ENCODE measurements around the gene ARID4B. TPM values are rescaled to one million over a fixed set of nuclear protein-coding genes. Genes with fewer than 3 reads are reported as not detected.

ARID4B gene
- total RNA-seq, 4 donors from 2014 or later, result 15.2 to 99.7 (median 30.8) TPM

GRCh38 chr1:235250430-235250829 lies 77.5 kb downstream of the ARID4B start:
- Histone ChIP-seq H3K4me3 (no peak overlapping the region), H3K27ac (no peak overlapping the region), H3K9me3 (no peaks in the 10 kb centered on the region), H3K4me1 (peaks cover 0 to 11% (median 0%) of the 10 kb centered on the region in 3 donors), H3K27me3 (no peaks in the 10 kb centered on the region), H3K36me3 (peaks cover 0 to 47% (median 0%) of the 10 kb centered on the region in 3 donors)
- 67 to 85% methylated on average over 3 of the region's 3 CpGs for WGBS, 2 donors
- DNase-seq, result no peak
- no peak for TF ChIP-seq POLR2A (IDR thresholded peaks at IDR 0.05)
- TF ChIP-seq, protein P1, sequence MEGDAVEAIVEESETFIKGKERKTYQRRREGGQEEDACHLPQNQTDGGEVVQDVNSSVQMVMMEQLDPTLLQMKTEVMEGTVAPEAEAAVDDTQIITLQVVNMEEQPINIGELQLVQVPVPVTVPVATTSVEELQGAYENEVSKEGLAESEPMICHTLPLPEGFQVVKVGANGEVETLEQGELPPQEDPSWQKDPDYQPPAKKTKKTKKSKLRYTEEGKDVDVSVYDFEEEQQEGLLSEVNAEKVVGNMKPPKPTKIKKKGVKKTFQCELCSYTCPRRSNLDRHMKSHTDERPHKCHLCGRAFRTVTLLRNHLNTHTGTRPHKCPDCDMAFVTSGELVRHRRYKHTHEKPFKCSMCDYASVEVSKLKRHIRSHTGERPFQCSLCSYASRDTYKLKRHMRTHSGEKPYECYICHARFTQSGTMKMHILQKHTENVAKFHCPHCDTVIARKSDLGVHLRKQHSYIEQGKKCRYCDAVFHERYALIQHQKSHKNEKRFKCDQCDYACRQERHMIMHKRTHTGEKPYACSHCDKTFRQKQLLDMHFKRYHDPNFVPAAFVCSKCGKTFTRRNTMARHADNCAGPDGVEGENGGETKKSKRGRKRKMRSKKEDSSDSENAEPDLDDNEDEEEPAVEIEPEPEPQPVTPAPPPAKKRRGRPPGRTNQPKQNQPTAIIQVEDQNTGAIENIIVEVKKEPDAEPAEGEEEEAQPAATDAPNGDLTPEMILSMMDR (IDR thresholded peaks at IDR 0.05), result no peak
- intact Hi-C loops (cut with DNase I), result loop anchor here (5.0 kb wide), 1 partner anchor 167 kb away; no protein-coding TSS in a partner anchor

- 75 to 81% methylated on average over 2 of the region's 2 CpGs for WGBS, 2 donors
- intact Hi-C loops (cut with DNase I), result no loop called here
Measured at GRCh38 chr1:235246022-235246948, 81.7 kb downstream of the ARID4B start.

DNA sequence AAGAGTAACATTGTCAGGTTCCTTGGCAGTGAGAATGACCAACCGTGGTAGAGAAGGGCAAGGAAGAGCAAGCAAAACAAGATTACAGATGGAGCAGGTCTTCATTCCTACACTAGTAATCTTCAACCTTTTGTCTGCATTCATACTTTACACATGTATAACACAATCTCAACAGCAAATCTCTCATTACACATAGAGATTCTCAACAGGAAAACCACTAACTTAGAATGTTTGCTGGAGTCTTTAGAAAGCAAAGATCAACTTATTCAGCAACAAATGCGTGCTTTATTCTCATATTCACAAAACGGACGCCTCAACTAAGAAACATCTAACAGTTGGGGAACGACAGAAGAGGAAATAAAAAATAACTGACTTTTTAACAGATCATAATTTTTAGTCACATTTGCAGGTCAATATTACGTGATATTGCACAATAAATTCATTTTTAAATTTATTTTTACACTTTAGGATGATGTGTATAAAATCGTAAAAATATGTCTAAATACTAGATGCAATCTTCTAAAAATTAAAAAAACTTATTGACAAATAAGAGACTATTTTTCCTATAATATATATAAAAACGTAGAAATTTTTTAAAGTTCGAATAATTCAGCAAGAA lies 82.9 kb downstream of the ARID4B start:
- no peaks in the 10 kb centered on the region for H3K9me3 ChIP-seq
- H3K4me3 ChIP-seq, result no peak overlapping the region
- H3K27ac ChIP-seq, result no peak overlapping the region
- H3K27me3 ChIP-seq, result no peaks in the 10 kb centered on the region
- peaks cover 0 to 7% (median 0%) of the 10 kb centered on the region in 3 donors for H3K4me1 ChIP-seq
- 84 to 85% methylated on average over 9 of the region's 9 CpGs for WGBS, 2 donors
- TF ChIP-seq, protein P1 (IDR thresholded peaks at IDR 0.05), result no peak
- TF ChIP-seq POLR2A (IDR thresholded peaks at IDR 0.05), result no peak
- intact Hi-C loops (cut with DNase I), result no loop called here
- peaks cover 0 to 46% (median 0%) of the 10 kb centered on the region in 3 donors for H3K36me3 ChIP-seq
- no peak for DNase-seq

More at GRCh38 chr1:235246022-235246948, 81.7 kb downstream of the ARID4B start:
- H3K4me1 ChIP-seq, result peaks cover 0 to 5% (median 0%) of the 10 kb centered on the region in 3 donors
- no peak for DNase-seq
- no peak overlapping the region for H3K27ac ChIP-seq
- H3K36me3 ChIP-seq, result peaks cover 0 to 46% (median 0%) of the 10 kb centered on the region in 3 donors
- TF ChIP-seq, protein P1 (IDR thresholded peaks at IDR 0.05), result no peak
- no peak for TF ChIP-seq POLR2A (IDR thresholded peaks at IDR 0.05)
- H3K27me3 ChIP-seq, result no peaks in the 10 kb centered on the region
- H3K9me3 ChIP-seq, result no peaks in the 10 kb centered on the region
- no peak overlapping the region for H3K4me3 ChIP-seq

DNA sequence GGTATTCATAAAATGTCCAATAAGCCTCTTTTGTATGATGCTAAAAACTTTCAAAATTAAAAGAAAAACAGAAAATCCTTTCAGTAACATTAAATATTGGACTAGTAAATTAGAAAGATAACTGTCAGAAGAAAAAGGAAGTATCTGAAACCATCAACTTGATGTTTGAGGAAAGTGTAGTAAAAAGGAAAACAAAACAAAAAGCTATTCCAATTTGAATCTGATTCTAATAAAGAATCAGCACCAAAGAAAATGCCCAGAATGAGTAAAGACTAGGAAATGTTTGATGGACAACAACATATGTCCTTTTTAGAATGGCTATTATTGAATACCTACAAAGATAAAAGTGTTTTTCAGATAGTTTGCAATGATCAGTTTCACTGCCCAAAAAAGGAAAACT lies 87.0 kb downstream of the ARID4B start:
- Histone ChIP-seq H3K4me3 (no peak overlapping the region), H3K9me3 (no peaks in the 10 kb centered on the region), H3K4me1 (peaks cover 0 to 6% (median 0%) of the 10 kb centered on the region in 3 donors), H3K27ac (no peak overlapping the region), H3K36me3 (peaks cover 0 to 58% (median 8%) of the 10 kb centered on the region in 3 donors), H3K27me3 (no peaks in the 10 kb centered on the region)
- intact Hi-C loops (cut with DNase I), result no loop called here
- no peak for DNase-seq
- no peak for TF ChIP-seq POLR2A (IDR thresholded peaks at IDR 0.05)
- TF ChIP-seq, protein P1 (IDR thresholded peaks at IDR 0.05), result no peak

DNA sequence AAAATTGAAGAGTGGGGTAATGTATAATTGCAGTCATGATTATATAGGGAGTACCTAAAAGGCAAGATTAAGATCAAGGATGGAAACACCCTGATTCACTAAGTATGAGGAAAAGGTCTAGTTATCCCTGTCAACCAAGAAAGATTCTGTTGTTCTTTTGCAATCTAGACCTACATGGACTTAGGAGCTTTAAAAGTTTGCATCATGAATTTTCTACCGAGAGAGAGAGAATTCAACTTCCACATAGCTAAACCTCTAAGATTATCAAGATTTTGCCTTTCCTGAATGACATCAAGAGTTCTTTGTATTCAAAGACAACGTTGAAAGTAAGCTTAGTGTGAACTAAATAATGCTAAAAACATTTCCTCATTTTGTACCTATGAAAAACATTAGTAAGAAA lies 88.1 kb downstream of the ARID4B start:
- H3K4me1 ChIP-seq, result peaks cover 0 to 6% (median 0%) of the 10 kb centered on the region in 3 donors
- peaks cover 0 to 58% (median 8%) of the 10 kb centered on the region in 3 donors for H3K36me3 ChIP-seq
- H3K9me3 ChIP-seq, result no peaks in the 10 kb centered on the region
- DNase-seq, result no peak
- intact Hi-C loops (cut with DNase I), result no loop called here
- no peak overlapping the region for H3K27ac ChIP-seq
- TF ChIP-seq, protein P1 (IDR thresholded peaks at IDR 0.05), result no peak
- no peak for TF ChIP-seq POLR2A (IDR thresholded peaks at IDR 0.05)
- WGBS, 2 donors, result 54 to 56% methylated on average over 2 of the region's 2 CpGs
- H3K4me3 ChIP-seq, result no peak overlapping the region
- no peaks in the 10 kb centered on the region for H3K27me3 ChIP-seq
